Keratinocyte (primary cell): Measurements from ENCODE around the gene ANKRA2. TPM values are rescaled to one million over a fixed set of nuclear protein-coding genes. Genes with fewer than 3 reads are reported as not detected.

Source experiments
- DNase-seq: peaks from one replicate; pipeline ENCODE4 v3.0.0-alpha.2; 2011; ENCODE audit warnings: low read depth, missing footprints, low spot score
- FAIRE-seq: peaks from 2 replicates; lab custom pipeline; 2011; peaks lifted over from hg19 to GRCh38; lab: Jason Lieb, UNC
- H2AFZ ChIP-seq: 2 replicates; pipeline ENCODE4 v1.6.0; 2012; ENCODE audit warnings: low read length, control low read depth, inconsistent platforms; ENCODE audit not compliant: control insufficient read depth
- H3K27ac ChIP-seq: 2 replicates; pipeline ENCODE4 v1.5.1; 2011; ENCODE audit warnings: low read length; ENCODE audit not compliant: control insufficient read depth, insufficient read depth
- H3K27me3 ChIP-seq: 3 replicates; pipeline ENCODE4 v1.6.0; 2011; ENCODE audit warnings: low read length; ENCODE audit not compliant: control insufficient read depth, insufficient read depth; ENCODE audit errors: extremely low read depth
- H3K36me3 ChIP-seq, 2 experiments: 2 replicates in 1 of 2; 3 replicates in 1 of 2; pipeline ENCODE4 v1.5.1; 2011; ENCODE audit warnings: low read length in 2 of 2, mild to moderate bottlenecking in 1 of 2; ENCODE audit not compliant: control insufficient read depth in 2 of 2, insufficient read depth in 2 of 2; ENCODE audit errors: extremely low read depth in 1 of 2
- H3K4me1 ChIP-seq: 3 replicates; pipeline ENCODE4 v1.5.1; 2011; ENCODE audit warnings: low read length; ENCODE audit not compliant: control insufficient read depth, insufficient read depth; ENCODE audit errors: extremely low read depth
- H3K4me2 ChIP-seq: 3 replicates; pipeline ENCODE4 v1.6.0; 2011; ENCODE audit warnings: low read depth, low read length; ENCODE audit not compliant: control insufficient read depth, insufficient read depth; ENCODE audit errors: extremely low read depth
- H3K4me3 ChIP-seq, 3 experiments: fragments of 200-600 bp in 1 of 3; sonication (generic) in 1 of 3; 2 replicates in 2 of 3; 3 replicates in 1 of 3; pipeline ENCODE4 v1.5.1; 2011 to 2016; ENCODE audit warnings: low read length in 3 of 3, mild to moderate bottlenecking in 3 of 3, control low read depth in 2 of 3, inconsistent platforms in 1 of 3, low read depth in 1 of 3, mixed read lengths in 1 of 3, mixed run types in 1 of 3, moderate library complexity in 1 of 3; ENCODE audit not compliant: control insufficient read depth in 2 of 3, insufficient read depth in 2 of 3; ENCODE audit errors: extremely low read depth in 1 of 3
- H3K79me2 ChIP-seq: 2 replicates; pipeline ENCODE4 v1.6.0; 2012; ENCODE audit warnings: low read length; ENCODE audit not compliant: control insufficient read depth, insufficient read depth
- H3K9ac ChIP-seq: 3 replicates; pipeline ENCODE4 v1.6.0; 2011; ENCODE audit warnings: low read length; ENCODE audit not compliant: control insufficient read depth, insufficient read depth; ENCODE audit errors: extremely low read depth
- H3K9me1 ChIP-seq: 3 replicates; pipeline ENCODE4 v1.6.0; 2011; ENCODE audit warnings: low read length; ENCODE audit not compliant: control insufficient read depth, insufficient read depth; ENCODE audit errors: extremely low read depth
- H3K9me3 ChIP-seq: 2 replicates; pipeline ENCODE4 v1.5.1; 2012; ENCODE audit warnings: low read depth, low read length; ENCODE audit not compliant: control insufficient read depth
- H4K20me1 ChIP-seq: 3 replicates; pipeline ENCODE4 v1.6.0; 2011; ENCODE audit warnings: low read length; ENCODE audit not compliant: control insufficient read depth, insufficient read depth; ENCODE audit errors: extremely low read depth
- CTCF ChIP-seq, 3 experiments: IDR thresholded peaks in 1 of 3; conservative IDR thresholded peaks in 1 of 3; optimal IDR thresholded peaks in 1 of 3; 2 replicates in 2 of 3; 3 replicates in 1 of 3; pipeline versions ENCODE3 to v1.5.1; 2011; ENCODE audit warnings: low read length in 3 of 3, mild to moderate bottlenecking in 3 of 3, moderate library complexity in 2 of 3, control low read depth in 1 of 3, inconsistent platforms in 1 of 3; ENCODE audit not compliant: insufficient read depth in 2 of 3; ENCODE audit errors: extremely low read depth in 1 of 3
- EZH2 ChIP-seq: IDR thresholded peaks from one replicate; pipeline ENCODE4 v1.6.1; 2012; ENCODE audit warnings: inconsistent platforms, mild to moderate bottlenecking, low read length, moderate library complexity
- dilution Hi-C: fragments of 300-500 bp; cut with MboI; formaldehyde crosslinking; loops from one replicate; pipeline ENCODE4 v1.7.0; 2020; ENCODE audit warnings: low sequenced_read_pairs; ENCODE audit not compliant: extremely low pct_ligation_motif_present
- polyA plus RNA-seq, 5 experiments: library from polyadenylated mRNA; depleted of rRNA in 3 of 5; stranded (reverse) in 3 of 5; stranded (forward) in 1 of 5; unstranded in 1 of 5; fragments of >200 nt; gene quantifications; 1 replicate in 1 of 5; 2 replicates in 3 of 5; 3 replicates in 1 of 5; pipeline versions ENCODE4 v1.2.1 to v1.2.3, GENCODE V29; 2011 to 2012; ENCODE audit warnings: missing spikeins in 2 of 5, low read depth in 1 of 5, low replicate concordance in 1 of 5

ANKRA2 gene
- polyA plus RNA-seq, 1 donor (not counting 4 experiments of a cell fraction or from before 2014, with no cell fraction given), result 20.6 TPM

- H3K9ac ChIP-seq, result no peak overlapping the region
- peaks cover 15% of the 10 kb centered on the region for H3K79me2 ChIP-seq
- H3K9me3 ChIP-seq, result no peaks in the 10 kb centered on the region
- no peak for TF ChIP-seq EZH2
- no peak for TF ChIP-seq CTCF (optimal IDR thresholded peaks at IDR 0.05 in 1 of 3, IDR thresholded peaks at IDR 0.05 in 1 of 3, conservative IDR thresholded peaks at IDR 0.05 in 1 of 3; ENCODE audit: extremely low read depth in 1 of 3, insufficient read depth in 2 of 3, low read length in 3 of 3)
- H3K27ac ChIP-seq, result no peak overlapping the region
- no peak for DNase-seq
- no peak overlapping the region for H3K4me2 ChIP-seq
- dilution Hi-C loops, result no loop called here
- H3K36me3 ChIP-seq, result peaks cover 12 to 15% of the 10 kb centered on the region in 2 experiments
- H2AFZ ChIP-seq, result no peak overlapping the region
- H3K9me1 ChIP-seq, result no peaks in the 10 kb centered on the region
- H4K20me1 ChIP-seq, result no peaks in the 10 kb centered on the region
- FAIRE-seq, result no peak
- no peaks in the 10 kb centered on the region for H3K27me3 ChIP-seq
- H3K4me1 ChIP-seq, result no peaks in the 10 kb centered on the region
- H3K4me3 ChIP-seq, result no peak overlapping the region
Observed at GRCh38 chr5:73507062-73507461, 58.4 kb downstream of the ANKRA2 start.

DNA sequence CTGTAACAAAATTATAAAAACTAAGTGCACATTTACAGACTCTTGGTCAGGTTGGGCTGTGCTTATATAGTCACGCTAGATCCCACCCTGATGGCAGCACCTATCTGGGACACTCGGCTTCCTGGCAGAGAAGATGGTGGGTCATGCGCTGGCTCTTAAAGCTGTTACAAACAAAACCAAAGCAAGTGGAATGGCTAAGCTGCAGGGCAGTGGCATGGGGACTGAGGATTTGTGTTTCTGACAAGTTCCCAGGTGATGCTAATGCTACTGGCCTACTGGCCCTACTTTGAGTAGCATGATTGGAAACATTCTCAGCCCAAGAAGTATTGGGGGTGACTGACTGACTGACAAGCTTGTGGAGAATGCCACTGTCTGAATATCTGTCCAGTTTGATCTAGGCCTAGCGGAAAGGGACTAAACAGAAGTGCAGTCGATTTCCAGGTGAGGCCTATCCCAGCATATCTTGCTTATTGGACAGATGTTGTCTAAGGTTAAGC lies 58.9 kb downstream of the ANKRA2 start:
- Histone ChIP-seq H3K36me3 (peaks cover 12 to 17% of the 10 kb centered on the region in 2 experiments), H3K27ac (no peak overlapping the region), H3K9me1 (no peaks in the 10 kb centered on the region), H3K4me3 (no peak overlapping the region), H3K79me2 (peaks cover 21% of the 10 kb centered on the region), H3K4me1 (no peaks in the 10 kb centered on the region), H2AFZ (no peak overlapping the region), H3K9me3 (no peaks in the 10 kb centered on the region), H3K9ac (no peak overlapping the region), H4K20me1 (no peaks in the 10 kb centered on the region), H3K27me3 (no peaks in the 10 kb centered on the region), H3K4me2 (no peak overlapping the region)
- dilution Hi-C loops, result no loop called here
- TF ChIP-seq EZH2 (no peak), CTCF (optimal IDR thresholded peaks at IDR 0.05 in 1 of 3, IDR thresholded peaks at IDR 0.05 in 1 of 3, conservative IDR thresholded peaks at IDR 0.05 in 1 of 3; ENCODE audit: extremely low read depth in 1 of 3, insufficient read depth in 2 of 3, low read length in 3 of 3) (no peak)
- DNase-seq, result no peak
- no peak for FAIRE-seq

Other genes with a start within 250 kb of the ANKRA2 start
- gene FOXD1, start 116.9 kb downstream of the ANKRA2 start, polyA plus RNA-seq, result 2.9 to 11.9 TPM (median 7.0 TPM) in 3 replicates
- gene BTF3, start 67.2 kb downstream of the ANKRA2 start, polyA plus RNA-seq, result 505 to 857 TPM (median 694 TPM) in 3 replicates
- gene UTP15, start 104 bp upstream of the ANKRA2 start, polyA plus RNA-seq, result 16.3 to 28.3 TPM (median 21.7 TPM) in 3 replicates
- gene ARHGEF28, start 60.6 kb upstream of the ANKRA2 start, polyA plus RNA-seq, result 17.7 to 31.6 TPM (median 24.2 TPM) in 3 replicates